HEK293 (cell line): ENCODE results near the gene CALM3.

Source experiments
- BCL6B ChIP-seq: fragments of 450-650 bp; formaldehyde crosslinking; IDR thresholded peaks from 2 replicates; pipeline ENCODE4 v1.5.1; 2017; ENCODE audit warnings: missing biosample characterization, missing genetic modification characterization
- FEZF1 ChIP-seq: fragments of 450-650 bp; formaldehyde crosslinking; IDR thresholded peaks from 2 replicates; pipeline ENCODE4 v1.5.1; 2016; ENCODE audit warnings: missing biosample characterization, missing genetic modification characterization
- GLI2 ChIP-seq: fragments of 450-650 bp; formaldehyde crosslinking; IDR thresholded peaks from 2 replicates; pipeline ENCODE4; 2017; ENCODE audit warnings: missing biosample characterization, missing genetic modification characterization, low read depth, borderline replicate concordance
- KLF1 ChIP-seq: fragments of 450-650 bp; formaldehyde crosslinking; IDR thresholded peaks from 2 replicates; pipeline ENCODE4 v1.5.1; 2016; ENCODE audit warnings: missing biosample characterization, missing genetic modification characterization
- PATZ1 ChIP-seq: fragments of 450-650 bp; formaldehyde crosslinking; IDR thresholded peaks from 2 replicates; pipeline ENCODE4 v1.5.1; 2016; ENCODE audit warnings: missing biosample characterization, missing genetic modification characterization
- PRDM4 ChIP-seq: fragments of 450-650 bp; formaldehyde crosslinking; IDR thresholded peaks from 2 replicates; pipeline ENCODE4 v1.5.1; 2017; ENCODE audit warnings: missing biosample characterization, missing genetic modification characterization
- ZBTB10 ChIP-seq: fragments of 450-650 bp; formaldehyde crosslinking; IDR thresholded peaks from 2 replicates; pipeline ENCODE4 v1.5.1; 2016; ENCODE audit warnings: missing biosample characterization, missing genetic modification characterization
- ZEB2 ChIP-seq: fragments of 450-650 bp; formaldehyde crosslinking; IDR thresholded peaks from 2 replicates; pipeline ENCODE4 v1.5.1; 2016; ENCODE audit warnings: missing biosample characterization, missing genetic modification characterization
- ZNF133 ChIP-seq: fragments of 450-650 bp; formaldehyde crosslinking; IDR thresholded peaks from 2 replicates; pipeline ENCODE4 v1.5.1; 2016; ENCODE audit warnings: missing biosample characterization, missing genetic modification characterization
- ZNF157 ChIP-seq: fragments of 450-650 bp; formaldehyde crosslinking; IDR thresholded peaks from 2 replicates; pipeline ENCODE4 v1.5.1; 2016; ENCODE audit warnings: missing biosample characterization, missing genetic modification characterization
- ZNF2 ChIP-seq: fragments of 450-650 bp; formaldehyde crosslinking; IDR thresholded peaks from 2 replicates; pipeline ENCODE4 v1.5.1; 2016; ENCODE audit warnings: missing biosample characterization, missing genetic modification characterization
- ZNF214 ChIP-seq: fragments of 450-650 bp; formaldehyde crosslinking; IDR thresholded peaks from 2 replicates; pipeline ENCODE4 v1.5.1; 2017; ENCODE audit warnings: missing biosample characterization, mild to moderate bottlenecking, missing genetic modification characterization, borderline replicate concordance
- ZNF266 ChIP-seq: fragments of 450-650 bp; formaldehyde crosslinking; IDR thresholded peaks from 2 replicates; pipeline ENCODE4 v1.5.1; 2016; ENCODE audit warnings: missing biosample characterization, missing genetic modification characterization, low read depth
- ZNF280D ChIP-seq: fragments of 450-650 bp; formaldehyde crosslinking; IDR thresholded peaks from 2 replicates; pipeline ENCODE4 v1.5.1; 2016; ENCODE audit warnings: missing biosample characterization, missing genetic modification characterization
- ZNF354C ChIP-seq: fragments of 450-650 bp; formaldehyde crosslinking; IDR thresholded peaks from 2 replicates; pipeline ENCODE4 v1.5.1; 2016; ENCODE audit warnings: missing biosample characterization, missing genetic modification characterization, low read depth, borderline replicate concordance
- ZNF416 ChIP-seq: fragments of 450-650 bp; formaldehyde crosslinking; IDR thresholded peaks from 2 replicates; pipeline ENCODE4 v1.5.1; 2016; ENCODE audit warnings: missing biosample characterization, missing genetic modification characterization
- ZNF48 ChIP-seq: fragments of 450-650 bp; formaldehyde crosslinking; IDR thresholded peaks from 2 replicates; pipeline ENCODE4 v1.5.1; 2016; ENCODE audit warnings: missing biosample characterization, missing genetic modification characterization
- ZNF510 ChIP-seq: fragments of 450-650 bp; formaldehyde crosslinking; IDR thresholded peaks from 2 replicates; pipeline ENCODE4 v1.5.1; 2018; ENCODE audit warnings: mild to moderate bottlenecking, missing genetic modification characterization, missing biosample characterization; ENCODE audit not compliant: insufficient replicate concordance
- ZNF555 ChIP-seq: fragments of 450-650 bp; formaldehyde crosslinking; conservative IDR thresholded peaks from 2 replicates; pipeline ENCODE4 v1.5.1; 2017; ENCODE audit warnings: missing biosample characterization, mild to moderate bottlenecking, missing genetic modification characterization, inconsistent platforms
- ZNF580 ChIP-seq: fragments of 450-650 bp; formaldehyde crosslinking; IDR thresholded peaks from 2 replicates; pipeline ENCODE4 v1.5.1; 2016; ENCODE audit warnings: missing biosample characterization, missing genetic modification characterization
- ZNF624 ChIP-seq: fragments of 450-650 bp; formaldehyde crosslinking; IDR thresholded peaks from 2 replicates; pipeline ENCODE4 v1.5.1; 2017; ENCODE audit warnings: missing biosample characterization, missing genetic modification characterization
- ZNF677 ChIP-seq: fragments of 450-650 bp; IDR thresholded peaks from 2 replicates; pipeline ENCODE4 v1.5.0; 2018; ENCODE audit warnings: missing biosample characterization, mild to moderate bottlenecking, missing genetic modification characterization, moderate library complexity
- ZNF704 ChIP-seq: fragments of 450-650 bp; formaldehyde crosslinking; IDR thresholded peaks from 2 replicates; pipeline ENCODE4 v1.5.1; 2016; ENCODE audit warnings: missing biosample characterization, missing genetic modification characterization
- ZNF785 ChIP-seq: fragments of 450-650 bp; formaldehyde crosslinking; IDR thresholded peaks from 2 replicates; pipeline ENCODE4 v1.5.1; 2016; ENCODE audit warnings: missing biosample characterization, missing genetic modification characterization
- ZSCAN16 ChIP-seq: fragments of 450-650 bp; formaldehyde crosslinking; IDR thresholded peaks from 2 replicates; pipeline ENCODE4 v1.5.1; 2016; ENCODE audit warnings: missing biosample characterization, missing genetic modification characterization
- ZSCAN30 ChIP-seq: fragments of 450-650 bp; IDR thresholded peaks from 2 replicates; pipeline ENCODE4 v1.5.1; 2018; ENCODE audit warnings: missing biosample characterization, mild to moderate bottlenecking, missing genetic modification characterization, moderate library complexity

CALM3 gene

GRCh38 chr19:46624958-46625661 is 24.0 kb downstream of the CALM3 start, which contains the start of gene PTGIR (continued):
- TF ChIP-seq PRDM4 (no peak), KLF1 (tag by site-specific recombination) (peak; percentile 89), GLI2 (tag by site-specific recombination) (no peak), ZNF280D (tag by site-specific recombination) (no peak), ZNF704 (no peak), ZNF580 (no peak), ZNF510 (tag by site-specific recombination) (no peak), ZNF266 (no peak), FEZF1 (tag by site-specific recombination) (no peak), ZNF354C (no peak), PATZ1 (peak; percentile 27; the same call in 1 of the 2 replicates), BCL6B (tag by site-specific recombination) (no peak), ZNF785 (tag by site-specific recombination) (no peak), ZNF157 (no peak; the same call in 1 of the 2 replicates), ZNF677 (tag by site-specific recombination) (no peak), ZNF48 (tag by site-specific recombination) (no peak), ZNF133 (tag by site-specific recombination) (0 out of 2 replicates have a peak, but pooled peaks have one; percentile 21), ZNF2 (tag by site-specific recombination) (no peak), ZNF416 (tag by site-specific recombination) (0 out of 2 replicates have a peak, but pooled peaks have one; percentile 15), ZBTB10 (tag by site-specific recombination) (no peak), ZSCAN16 (tag by site-specific recombination) (no peak), ZEB2 (tag by site-specific recombination) (no peak), ZNF555 (tag by site-specific recombination) (no peak), ZSCAN30 (tag by site-specific recombination) (no peak), ZNF624 (no peak), ZNF214 (no peak)
